ENCODE data around the gene ZNF575.
A peak's percentile ranks its signal among the peaks of the same experiment; 100 is the strongest.

The ZNF575 gene

GRCh38 chr19:43501661-43502418, 31.1 kb upstream of the ZNF575 start:
- DNase-seq (ENCODE audit: low read depth), result no peak
- H3K4me3 ChIP-seq (ENCODE audit: control insufficient read depth, low read depth, low read length), result no peak overlapping the region
- TF ChIP-seq CTCF (conservative IDR thresholded peaks at IDR 0.05; ENCODE audit: control insufficient read depth, insufficient read depth, low read depth, low read length), result no peak

DNA sequence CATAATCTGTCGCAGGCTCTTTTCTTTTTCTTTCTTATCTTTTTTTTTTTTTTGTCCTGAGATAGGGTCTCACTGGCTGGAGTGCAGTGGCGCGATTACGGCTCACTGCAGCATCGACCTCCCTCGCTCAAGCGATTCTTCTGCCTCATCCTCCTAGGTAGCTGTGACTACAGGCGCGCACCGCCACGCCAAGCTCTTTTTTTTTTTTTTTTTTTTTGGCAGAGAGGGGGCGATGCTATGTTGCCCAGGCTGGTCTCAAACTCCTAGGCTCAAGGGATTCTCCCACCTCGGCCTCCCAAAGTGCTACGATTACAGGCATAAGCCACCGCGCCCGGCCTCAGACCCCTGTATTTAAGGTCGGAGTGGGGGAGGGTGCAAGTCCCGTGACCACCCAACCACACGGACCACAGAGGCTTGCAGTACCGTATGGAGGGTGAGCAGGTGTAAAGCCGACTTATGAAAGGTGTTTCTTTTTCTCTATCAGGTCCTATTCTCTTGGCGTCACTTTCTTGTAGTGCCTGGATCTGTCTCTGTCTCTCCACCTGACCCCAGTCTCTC, 30.5 kb upstream of the ZNF575 start:
- no peak overlapping the region for H3K4me3 ChIP-seq (ENCODE audit: control insufficient read depth, low read depth, low read length)
- no peak for TF ChIP-seq CTCF (conservative IDR thresholded peaks at IDR 0.05; ENCODE audit: control insufficient read depth, insufficient read depth, low read depth, low read length)

GRCh38 chr19:43503501-43504425, 29.2 kb upstream of the ZNF575 start:
- TF ChIP-seq CTCF (conservative IDR thresholded peaks at IDR 0.05; ENCODE audit: control insufficient read depth, insufficient read depth, low read depth, low read length), result no peak
- peak; percentile 83 for DNase-seq (ENCODE audit: low read depth)

More for the DNA sequence above, 30.5 kb upstream of the ZNF575 start:
- DNase-seq (ENCODE audit: low read depth), result no peak

DNA sequence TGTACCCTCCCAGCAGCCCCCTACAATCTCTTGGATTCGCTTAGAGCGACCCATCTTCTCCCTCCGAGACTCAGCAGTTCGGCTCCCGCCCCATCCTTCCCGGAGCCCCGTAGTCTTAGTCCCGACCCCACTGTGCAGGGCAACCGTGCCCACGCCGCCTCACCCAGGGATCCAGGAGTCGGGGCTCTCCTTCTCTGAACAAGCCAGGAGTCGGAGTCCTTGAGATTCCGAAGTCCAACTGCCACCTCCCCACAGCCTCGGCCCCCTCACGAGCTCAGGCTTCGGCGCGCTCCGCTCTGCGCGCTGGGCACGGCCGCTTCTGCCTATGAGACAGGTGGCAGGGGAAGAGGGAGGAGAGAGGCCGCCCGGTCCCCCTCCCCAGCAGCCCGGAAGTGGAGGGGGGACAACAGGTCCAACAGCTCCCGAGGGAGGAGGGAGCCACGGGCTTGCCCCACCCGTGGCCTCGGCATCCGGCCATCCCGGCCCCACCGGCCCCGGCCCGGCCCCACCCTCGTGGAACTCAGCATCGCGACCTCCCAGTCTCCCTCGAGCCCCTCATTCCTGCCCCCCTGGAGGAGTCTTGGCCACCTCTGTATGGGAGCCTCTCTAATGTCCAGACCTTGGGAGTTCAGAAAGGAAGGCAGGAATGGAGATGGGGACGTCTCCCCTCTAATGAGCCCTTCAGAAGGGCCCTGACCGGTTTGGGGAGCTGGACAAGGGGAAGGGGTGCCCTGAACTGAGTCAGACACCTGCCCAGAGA, 28.4 kb upstream of the ZNF575 start, which contains the start of gene PHLDB3:
Gene PHLDB3, minus strand, starts transcription at position 321 of the 760 bp plus-strand sequence. CDS start 628 bp downstream, outside the sequence.
- no peak for TF ChIP-seq CTCF (conservative IDR thresholded peaks at IDR 0.05; ENCODE audit: control insufficient read depth, insufficient read depth, low read depth, low read length)
- DNase-seq (ENCODE audit: low read depth), result no peak

More at GRCh38 chr19:43503501-43504425, 29.2 kb upstream of the ZNF575 start:
- H3K4me3 ChIP-seq (ENCODE audit: control insufficient read depth, low read depth, low read length), result peak overlapping the region; percentile 83

GRCh38 chr19:43505186-43505456, 27.9 kb upstream of the ZNF575 start:
- no peak for TF ChIP-seq CTCF (conservative IDR thresholded peaks at IDR 0.05; ENCODE audit: control insufficient read depth, insufficient read depth, low read depth, low read length)
- H3K4me3 ChIP-seq (ENCODE audit: control insufficient read depth, low read depth, low read length), result no peak overlapping the region
- DNase-seq (ENCODE audit: low read depth), result no peak

More for the DNA sequence above, 28.4 kb upstream of the ZNF575 start, which contains the start of gene PHLDB3:
- H3K4me3 ChIP-seq (ENCODE audit: control insufficient read depth, low read depth, low read length), result peak within 1 kb of the TSS; percentile 83

DNA sequence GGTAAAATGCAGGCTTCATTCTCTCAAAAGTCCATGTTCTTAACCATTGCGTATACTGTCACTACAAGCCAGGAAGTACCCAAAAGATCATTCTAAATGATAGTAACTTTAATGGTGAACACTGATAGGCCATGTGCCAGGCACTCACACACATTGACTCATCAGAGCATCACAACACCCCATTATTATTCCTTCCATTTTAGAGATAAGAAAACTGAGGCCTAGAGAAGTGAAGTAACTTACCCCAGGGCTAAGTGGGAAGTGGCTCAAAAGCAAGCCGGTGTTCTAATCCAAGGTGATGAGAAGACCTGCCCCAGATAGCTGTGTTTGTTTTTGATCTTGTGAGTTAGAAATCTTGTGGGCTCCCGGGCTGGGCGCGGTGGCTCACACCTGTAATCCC, 27.0 kb upstream of the ZNF575 start:
- no peak for DNase-seq (ENCODE audit: low read depth)
- no peak overlapping the region for H3K4me3 ChIP-seq (ENCODE audit: control insufficient read depth, low read depth, low read length)
- TF ChIP-seq CTCF (conservative IDR thresholded peaks at IDR 0.05; ENCODE audit: control insufficient read depth, insufficient read depth, low read depth, low read length), result no peak
